ENCODE results near the gene NEO1. TPM values are rescaled to one million over a fixed set of nuclear protein-coding genes. Genes with fewer than 3 reads are reported as not detected.

The NEO1 gene
- total and polyA plus RNA-seq, 2 experiments from 2014 or later: 4.5 to 13.6 TPM

DNA sequence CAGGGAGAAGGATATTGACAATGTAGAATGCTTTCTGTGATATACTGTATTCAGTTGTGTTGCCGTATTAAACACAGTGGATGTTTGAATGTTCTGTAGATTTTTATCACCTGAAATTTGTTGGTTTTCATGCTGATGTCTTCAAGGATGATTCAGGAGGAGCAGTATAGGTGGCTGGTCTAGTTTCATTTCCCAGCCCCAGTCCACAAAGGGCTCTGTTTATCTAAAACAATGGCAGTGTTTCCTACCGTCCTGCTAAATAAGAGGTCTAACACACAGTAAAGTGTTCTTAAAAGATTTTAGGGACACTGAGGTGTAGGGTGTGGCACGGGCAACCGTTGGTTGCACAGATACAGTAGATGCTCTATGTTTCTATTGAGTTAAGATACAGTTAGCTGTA, 26.0 kb downstream of the NEO1 start:
- H3K9ac ChIP-seq: no peak overlapping the region
- H3K79me2 ChIP-seq (ENCODE audit: insufficient read depth): no peaks in the 10 kb centered on the region
- H3K4me1 ChIP-seq (ENCODE audit: insufficient read depth): peaks cover 24% of the 10 kb centered on the region
- H3F3A ChIP-seq (ENCODE audit: insufficient read depth): peaks cover 11% of the 10 kb centered on the region
- no peak overlapping the region for H2AFZ ChIP-seq
- no peaks in the 10 kb centered on the region for H3K9me2 ChIP-seq (ENCODE audit: insufficient read depth)
- no peaks in the 10 kb centered on the region for H3K27me3 ChIP-seq (replicated peaks; ENCODE audit: insufficient read depth)
- 89 to 91% methylated on average over 4 of the region's 4 CpGs for WGBS, 2 experiments (ENCODE audit: low coverage in 1 of 2, low lambda C conversion rate in 2 of 2, missing lambda C conversion rate in 2 of 2)
- no peaks in the 10 kb centered on the region for H3K36me3 ChIP-seq (ENCODE audit: low read depth)
- no peak for TF ChIP-seq EZH2phosphoT487 (IDR thresholded peaks at IDR 0.05; ENCODE audit: insufficient read depth, low read depth)
- no peak for TF ChIP-seq EZH2 (IDR thresholded peaks at IDR 0.05; ENCODE audit: insufficient read depth, poor library complexity, severe bottlenecking)
- no peaks in the 10 kb centered on the region for H4K20me1 ChIP-seq (ENCODE audit: insufficient read depth)
- no peak overlapping the region for H3K4me2 ChIP-seq (ENCODE audit: unreplicated experiment)
- H3K4me3 ChIP-seq: no peak overlapping the region
- DNase-seq: no peak
- in situ Hi-C loops (cut with MboI): no loop called here
- no peaks in the 10 kb centered on the region for H3K9me3 ChIP-seq (ENCODE audit: low read depth)
- no peak overlapping the region for H3K27ac ChIP-seq

DNA sequence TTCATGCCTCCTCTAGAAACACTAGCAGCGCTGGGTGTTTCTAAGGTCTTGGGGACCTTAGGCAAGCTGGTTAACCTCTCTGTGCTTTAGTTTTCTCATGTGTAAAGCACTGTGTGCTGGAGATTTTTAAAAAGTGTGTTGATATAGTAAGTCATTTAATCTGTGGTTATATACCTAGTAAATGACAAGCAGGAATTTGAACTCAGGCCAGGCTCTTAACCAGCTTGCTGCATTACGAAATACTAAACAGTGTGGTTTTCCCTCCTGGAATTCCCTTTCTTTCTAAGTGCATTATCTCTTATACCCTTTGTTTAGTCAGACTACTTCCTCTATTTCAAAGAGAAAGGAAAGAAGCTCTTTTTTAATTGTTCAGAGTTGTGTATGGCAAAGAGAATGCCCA, 26.5 kb downstream of the NEO1 start:
- TF ChIP-seq EZH2phosphoT487 (IDR thresholded peaks at IDR 0.05; ENCODE audit: insufficient read depth, low read depth): no peak
- TF ChIP-seq EZH2 (IDR thresholded peaks at IDR 0.05; ENCODE audit: insufficient read depth, poor library complexity, severe bottlenecking): no peak
- H3K9me3 ChIP-seq (ENCODE audit: low read depth): no peaks in the 10 kb centered on the region
- no peaks in the 10 kb centered on the region for H4K20me1 ChIP-seq (ENCODE audit: insufficient read depth)
- H2AFZ ChIP-seq: no peak overlapping the region
- no peaks in the 10 kb centered on the region for H3K79me2 ChIP-seq (ENCODE audit: insufficient read depth)
- no peak overlapping the region for H3K9ac ChIP-seq
- H3F3A ChIP-seq (ENCODE audit: insufficient read depth): peaks cover 11% of the 10 kb centered on the region
- peaks cover 24% of the 10 kb centered on the region for H3K4me1 ChIP-seq (ENCODE audit: insufficient read depth)
- H3K36me3 ChIP-seq (ENCODE audit: low read depth): no peaks in the 10 kb centered on the region
- no peak overlapping the region for H3K27ac ChIP-seq
- in situ Hi-C loops (cut with MboI): no loop called here
- no peaks in the 10 kb centered on the region for H3K9me2 ChIP-seq (ENCODE audit: insufficient read depth)
- no peak overlapping the region for H3K4me3 ChIP-seq
- H3K4me2 ChIP-seq (ENCODE audit: unreplicated experiment): peak overlapping the region; percentile 62
- 36 to 48% methylated on average over 2 of the region's 2 CpGs for WGBS, 2 experiments (ENCODE audit: low coverage in 1 of 2, low lambda C conversion rate in 2 of 2, missing lambda C conversion rate in 2 of 2)
- peak; percentile 77 for DNase-seq
- no peaks in the 10 kb centered on the region for H3K27me3 ChIP-seq (replicated peaks; ENCODE audit: insufficient read depth)

DNA sequence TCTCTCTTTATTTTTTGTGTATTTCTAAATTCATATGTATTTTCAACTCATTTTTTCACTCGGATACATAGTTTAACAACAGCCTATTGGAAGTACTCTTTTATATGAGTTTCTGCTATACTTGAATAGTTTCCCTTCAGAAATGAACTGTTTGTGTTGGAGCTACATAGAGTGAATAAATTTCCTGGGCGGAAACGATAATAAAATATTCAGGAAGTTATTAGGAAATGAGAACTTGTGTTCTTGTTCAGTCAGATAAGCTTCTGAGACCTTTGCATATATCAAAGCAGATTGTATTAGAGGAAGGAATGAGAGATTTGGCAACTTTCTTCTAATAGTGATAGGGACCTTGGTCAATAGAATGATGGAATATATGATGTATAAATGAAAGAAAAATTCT, 27.3 kb downstream of the NEO1 start:
- no peak for DNase-seq
- in situ Hi-C loops (cut with MboI): no loop called here

GRCh38 chr15:73081321-73081958, 29.2 kb downstream of the NEO1 start:
- DNase-seq: peak; percentile 77

More for the DNA sequence above, 27.3 kb downstream of the NEO1 start:
- H3F3A ChIP-seq (ENCODE audit: insufficient read depth): peaks cover 11% of the 10 kb centered on the region
- H3K9me3 ChIP-seq (ENCODE audit: low read depth): no peaks in the 10 kb centered on the region
- no peaks in the 10 kb centered on the region for H3K79me2 ChIP-seq (ENCODE audit: insufficient read depth)
- 87 to 88% methylated on average over 3 of the region's 3 CpGs for WGBS, 2 experiments (ENCODE audit: low coverage in 1 of 2, low lambda C conversion rate in 2 of 2, missing lambda C conversion rate in 2 of 2)
- H3K4me2 ChIP-seq (ENCODE audit: unreplicated experiment): no peak overlapping the region
- H3K4me3 ChIP-seq: no peak overlapping the region
- H3K36me3 ChIP-seq (ENCODE audit: low read depth): no peaks in the 10 kb centered on the region
- H3K27ac ChIP-seq: no peak overlapping the region
- TF ChIP-seq EZH2phosphoT487 (IDR thresholded peaks at IDR 0.05; ENCODE audit: insufficient read depth, low read depth) (no peak), EZH2 (IDR thresholded peaks at IDR 0.05; ENCODE audit: insufficient read depth, poor library complexity, severe bottlenecking) (no peak)
- no peaks in the 10 kb centered on the region for H4K20me1 ChIP-seq (ENCODE audit: insufficient read depth)
- H2AFZ ChIP-seq: no peak overlapping the region
- no peaks in the 10 kb centered on the region for H3K27me3 ChIP-seq (replicated peaks; ENCODE audit: insufficient read depth)
- no peak overlapping the region for H3K9ac ChIP-seq
- H3K4me1 ChIP-seq (ENCODE audit: insufficient read depth): peaks cover 24% of the 10 kb centered on the region
- no peaks in the 10 kb centered on the region for H3K9me2 ChIP-seq (ENCODE audit: insufficient read depth)

More at GRCh38 chr15:73081321-73081958, 29.2 kb downstream of the NEO1 start:
- Histone ChIP-seq H3K4me1 (ENCODE audit: insufficient read depth) (peaks cover 11% of the 10 kb centered on the region), H3K9ac (no peak overlapping the region), H4K20me1 (ENCODE audit: insufficient read depth) (no peaks in the 10 kb centered on the region), H3K79me2 (ENCODE audit: insufficient read depth) (no peaks in the 10 kb centered on the region), H3K9me2 (ENCODE audit: insufficient read depth) (no peaks in the 10 kb centered on the region), H3K4me2 (ENCODE audit: unreplicated experiment) (no peak overlapping the region), H3K36me3 (ENCODE audit: low read depth) (no peaks in the 10 kb centered on the region), H2AFZ (no peak overlapping the region), H3K9me3 (ENCODE audit: low read depth) (no peaks in the 10 kb centered on the region), H3K27ac (no peak overlapping the region), H3K27me3 (replicated peaks; ENCODE audit: insufficient read depth) (no peaks in the 10 kb centered on the region), H3F3A (ENCODE audit: insufficient read depth) (peaks cover 11% of the 10 kb centered on the region), H3K4me3 (no peak overlapping the region)
- WGBS, 2 experiments (ENCODE audit: low coverage in 1 of 2, low lambda C conversion rate in 2 of 2, missing lambda C conversion rate in 2 of 2): 31% methylated on average over 3 of the region's 3 CpGs
- no peak for TF ChIP-seq EZH2 (IDR thresholded peaks at IDR 0.05; ENCODE audit: insufficient read depth, poor library complexity, severe bottlenecking)
- TF ChIP-seq EZH2phosphoT487 (IDR thresholded peaks at IDR 0.05; ENCODE audit: insufficient read depth, low read depth): no peak
- in situ Hi-C loops (cut with MboI): loop anchor here (10.0 kb wide), 1 partner anchor 287 kb away; no protein-coding TSS in a partner anchor
